LNCaP clone FGC (cell line): ENCODE results near the gene YES1.

Experiments used
- DNase-seq: peaks from one replicate; pipeline ENCODE4 v3.0.0-alpha.2; 2011; ENCODE audit warnings: low read depth
- H3K4me3 ChIP-seq: 2 replicates; pipeline ENCODE4 v1.5.1; 2011; ENCODE audit warnings: mild to moderate bottlenecking, low read depth, low read length, control low read depth
- CTCF ChIP-seq: IDR thresholded peaks from 2 replicates; pipeline ENCODE4 v1.5.1; 2012; ENCODE audit warnings: mild to moderate bottlenecking; ENCODE audit not compliant: control insufficient read depth, insufficient read depth; ENCODE audit errors: extremely low read depth

Gene YES1

GRCh38 chr18:706405-706804, 105.6 kb downstream of the YES1 start:
- DNase-seq = no peak
- TF ChIP-seq CTCF = no peak
- no peak overlapping the region for H3K4me3 ChIP-seq

DNA sequence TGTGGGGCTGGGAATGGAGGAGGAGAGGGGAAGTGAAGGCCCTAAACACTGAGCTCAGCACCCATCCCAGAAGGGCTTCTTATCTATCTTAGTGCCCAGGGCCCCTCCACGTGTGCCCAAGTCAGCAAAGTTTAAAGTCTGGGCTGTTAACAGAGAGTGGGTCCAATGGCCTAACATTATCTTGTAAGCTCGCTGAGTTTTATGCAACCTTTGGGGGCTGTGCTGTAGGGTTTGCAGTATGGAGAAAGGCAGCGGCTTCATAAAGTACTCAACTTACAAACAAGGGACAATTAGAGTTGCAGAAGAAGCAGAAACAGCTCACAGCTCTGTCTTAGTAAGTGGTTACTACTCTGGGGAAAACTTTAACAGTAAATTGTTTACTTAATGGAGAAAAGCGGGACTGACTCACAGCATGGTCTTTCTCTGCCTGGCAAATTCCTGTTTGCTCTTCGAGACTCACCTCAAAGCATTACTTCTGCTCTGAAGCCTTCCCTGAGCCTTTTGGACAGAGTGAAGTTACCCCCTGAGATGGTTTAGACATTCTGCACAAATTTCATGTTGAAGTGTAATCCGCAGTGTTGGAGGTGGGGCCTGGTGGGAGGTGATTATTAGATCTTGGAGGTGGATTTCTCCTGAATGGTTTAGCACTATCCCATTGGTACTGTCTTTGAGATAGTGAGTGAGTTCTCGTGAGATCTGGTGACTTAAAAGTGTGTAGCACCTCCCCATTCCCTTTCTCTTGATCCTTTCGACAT, 108.7 kb downstream of the YES1 start:
- TF ChIP-seq CTCF = no peak
- DNase-seq = no peak
- no peak overlapping the region for H3K4me3 ChIP-seq

- no peak overlapping the region for H3K4me3 ChIP-seq
- no peak for DNase-seq
- no peak for TF ChIP-seq CTCF
Measured at GRCh38 chr18:697800-698199, 114.2 kb downstream of the YES1 start.

GRCh38 chr18:697012-697411, 115.0 kb downstream of the YES1 start:
- H3K4me3 ChIP-seq = no peak overlapping the region
- no peak for DNase-seq
- no peak for TF ChIP-seq CTCF

- DNase-seq = no peak
- H3K4me3 ChIP-seq = no peak overlapping the region
- TF ChIP-seq CTCF = no peak
Measured at GRCh38 chr18:693466-694187, 118.4 kb downstream of the YES1 start.

DNA sequence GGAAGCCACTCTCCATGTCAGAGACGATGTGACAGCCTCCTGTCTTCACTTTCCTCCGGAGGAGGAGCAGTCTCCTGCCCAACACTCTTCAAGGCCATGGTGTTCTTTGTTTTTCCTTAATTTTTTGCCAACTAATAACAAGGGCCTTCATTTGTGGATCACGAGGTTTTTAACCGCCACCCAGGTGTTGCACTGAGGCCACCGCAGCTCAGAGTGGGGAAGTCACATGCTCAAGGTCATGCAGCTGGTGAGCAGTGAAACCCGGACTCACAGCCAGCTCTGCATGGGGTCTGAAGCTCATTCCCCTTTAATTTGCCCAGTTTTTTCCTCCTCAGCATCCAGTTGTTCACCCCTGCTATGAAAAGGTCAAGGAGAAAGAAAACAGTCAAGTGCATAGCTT, 119.2 kb downstream of the YES1 start:
- no peak for DNase-seq
- TF ChIP-seq CTCF = no peak
- no peak overlapping the region for H3K4me3 ChIP-seq
